ENCODE measurements around the gene TMEM126A.

- TF ChIP-seq CTCF (IDR thresholded peaks at IDR 0.05; ENCODE audit: poor library complexity) (no peak), EZH2phosphoT487 (IDR thresholded peaks at IDR 0.05; ENCODE audit: low read depth, severe bottlenecking, unreplicated experiment) (no peak), EZH2 (IDR thresholded peaks at IDR 0.05; ENCODE audit: borderline replicate concordance) (no peak)
These were observed 19.6 kb upstream of the TMEM126A start, which contains the start of gene TMEM126B for GRCh38 chr11:85627998-85628770.

All from hepatocyte (in vitro differentiated cells).